Right lung (tissue), 10 donors: Measurements from ENCODE around the gene RNF145. TPM values are rescaled to one million over a fixed set of nuclear protein-coding genes. Genes with fewer than 3 reads are reported as not detected.
"Not testable (repeated sequence)": the region's sequence is repeated elsewhere in the genome, so short reads cannot be mapped to it uniquely, and the experiment has no call there.

Source experiments
- DNase-seq, 2 donors: peaks; one replicate each; pipeline ENCODE4 v3.0.0-alpha.2; 2013
- long read RNA-seq, 8 donors: transcript quantifications; one replicate each; lab custom pipeline, GENCODE V29; 2026
- polyA plus RNA-seq, 5 donors: library from polyadenylated mRNA; unstranded; fragments of 120-200 nt; gene quantifications; one replicate each; pipeline versions ENCODE4 v1.2.1 to v1.2.3, GENCODE V29; 2013; ENCODE audit warnings: inconsistent platforms in 1 of 5, low replicate concordance in 1 of 5; ENCODE audit not compliant: insufficient read length in 5 of 5, insufficient read depth in 1 of 5

The RNF145 gene, protein sequence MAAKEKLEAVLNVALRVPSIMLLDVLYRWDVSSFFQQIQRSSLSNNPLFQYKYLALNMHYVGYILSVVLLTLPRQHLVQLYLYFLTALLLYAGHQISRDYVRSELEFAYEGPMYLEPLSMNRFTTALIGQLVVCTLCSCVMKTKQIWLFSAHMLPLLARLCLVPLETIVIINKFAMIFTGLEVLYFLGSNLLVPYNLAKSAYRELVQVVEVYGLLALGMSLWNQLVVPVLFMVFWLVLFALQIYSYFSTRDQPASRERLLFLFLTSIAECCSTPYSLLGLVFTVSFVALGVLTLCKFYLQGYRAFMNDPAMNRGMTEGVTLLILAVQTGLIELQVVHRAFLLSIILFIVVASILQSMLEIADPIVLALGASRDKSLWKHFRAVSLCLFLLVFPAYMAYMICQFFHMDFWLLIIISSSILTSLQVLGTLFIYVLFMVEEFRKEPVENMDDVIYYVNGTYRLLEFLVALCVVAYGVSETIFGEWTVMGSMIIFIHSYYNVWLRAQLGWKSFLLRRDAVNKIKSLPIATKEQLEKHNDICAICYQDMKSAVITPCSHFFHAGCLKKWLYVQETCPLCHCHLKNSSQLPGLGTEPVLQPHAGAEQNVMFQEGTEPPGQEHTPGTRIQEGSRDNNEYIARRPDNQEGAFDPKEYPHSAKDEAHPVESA
- polyA plus RNA-seq, result 100 to 1,000 TPM; 107 to 171 (median 133) TPM
- long read RNA-seq, donor 1, transcript RNF145-202 (11 exons, 3,613 nt), result major isoform, 30 of 136 reads
- long read RNA-seq, donor 1, transcript RNF145-204 (2 exons, 1,940 nt), result minor isoform, 6 of 136 reads
- long read RNA-seq, donor 1, partial matches to known transcripts, result 79 of 136 reads
- long read RNA-seq, donor 1, other reads (novel, unspliced or antisense), result 19 of 136 reads
- long read RNA-seq, donor 2, transcript RNF145-202 (11 exons, 3,613 nt), result major isoform, 13 of 15 reads
- long read RNA-seq, donor 2, partial matches to known transcripts, result 0 of 15 reads
- long read RNA-seq, donor 2, other reads (novel, unspliced or antisense), result 0 of 15 reads
- long read RNA-seq, donor 3, transcript RNF145-202 (11 exons, 3,613 nt), result major isoform, 24 of 39 reads
- long read RNA-seq, donor 3, partial matches to known transcripts, result 13 of 39 reads
- long read RNA-seq, donor 3, other reads (novel, unspliced or antisense), result 0 of 39 reads
- long read RNA-seq, donor 4, transcript RNF145-204 (2 exons, 1,940 nt), result minor isoform, 6 of 15 reads
- long read RNA-seq, donor 4, transcript RNF145-202 (11 exons, 3,613 nt), result major isoform, 7 of 15 reads
- long read RNA-seq, donor 4, partial matches to known transcripts, result 0 of 15 reads
- long read RNA-seq, donor 4, other reads (novel, unspliced or antisense), result 0 of 15 reads
- long read RNA-seq, donor 5, transcript RNF145-202 (11 exons, 3,613 nt), result major isoform, 15 of 33 reads
- long read RNA-seq, donor 5, transcript RNF145-204 (2 exons, 1,940 nt), result minor isoform, 6 of 33 reads
- long read RNA-seq, donor 5, partial matches to known transcripts, result 12 of 33 reads
- long read RNA-seq, donor 5, other reads (novel, unspliced or antisense), result 0 of 33 reads
- long read RNA-seq, donor 6, transcript RNF145-204 (2 exons, 1,940 nt), result minor isoform, 11 of 43 reads
- long read RNA-seq, donor 6, transcript RNF145-202 (11 exons, 3,613 nt), result major isoform, 19 of 43 reads
- long read RNA-seq, donor 6, partial matches to known transcripts, result 10 of 43 reads
- long read RNA-seq, donor 6, other reads (novel, unspliced or antisense), result 0 of 43 reads
- long read RNA-seq, donor 7, transcript RNF145-204 (2 exons, 1,940 nt), result minor isoform, 7 of 29 reads
- long read RNA-seq, donor 7, transcript RNF145-202 (11 exons, 3,613 nt), result major isoform, 17 of 29 reads
- long read RNA-seq, donor 7, partial matches to known transcripts, result 5 of 29 reads
- long read RNA-seq, donor 7, other reads (novel, unspliced or antisense), result 0 of 29 reads
- long read RNA-seq, donor 8, transcript RNF145-202 (11 exons, 3,613 nt), result major isoform, 9 of 19 reads
- long read RNA-seq, donor 8, partial matches to known transcripts, result 9 of 19 reads
- long read RNA-seq, donor 8, other reads (novel, unspliced or antisense), result 0 of 19 reads

DNA sequence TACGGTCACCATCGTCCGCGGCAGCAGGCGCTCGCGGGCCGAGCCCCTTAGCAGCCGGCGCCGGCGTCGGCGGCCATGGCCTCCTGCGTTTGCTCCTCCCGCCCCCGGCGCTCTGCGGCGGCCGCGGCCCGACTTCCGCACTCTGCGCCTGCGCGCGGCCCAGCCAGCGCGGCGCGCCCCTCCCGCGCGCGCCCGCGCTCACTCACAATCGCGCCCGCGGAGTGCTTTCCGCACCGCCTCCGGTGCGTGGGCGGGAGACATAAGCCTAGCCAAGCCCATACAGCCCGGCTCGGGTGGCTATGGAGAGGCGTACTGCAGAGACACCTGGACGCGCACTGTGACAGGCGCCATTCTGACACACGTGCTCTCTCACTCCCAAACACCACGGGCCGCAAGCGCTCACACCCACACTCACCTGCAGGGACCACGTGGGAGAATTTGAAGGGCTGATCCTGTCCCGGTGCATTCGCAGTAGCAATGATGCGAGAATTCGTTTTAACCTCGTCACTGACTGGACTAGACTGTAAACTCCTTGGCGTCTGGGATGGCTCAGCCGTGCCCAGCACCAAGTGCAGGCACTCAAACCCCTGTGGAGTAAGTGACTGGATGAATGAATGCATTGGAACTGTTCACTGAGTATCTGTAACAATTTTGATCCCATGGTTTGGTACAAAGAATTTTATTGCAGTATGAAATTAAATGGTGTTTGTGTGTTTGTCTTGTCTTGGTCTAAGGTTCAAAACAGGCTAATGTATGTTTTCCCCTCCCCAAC, at the start of gene RNF145:
TSS of gene RNF145 (minus strand) at position 116 of the 772 bp plus-strand sequence. CDS start 5,936 bp downstream, outside the sequence.
- peak; percentile 75 to 84 for DNase-seq

DNA sequence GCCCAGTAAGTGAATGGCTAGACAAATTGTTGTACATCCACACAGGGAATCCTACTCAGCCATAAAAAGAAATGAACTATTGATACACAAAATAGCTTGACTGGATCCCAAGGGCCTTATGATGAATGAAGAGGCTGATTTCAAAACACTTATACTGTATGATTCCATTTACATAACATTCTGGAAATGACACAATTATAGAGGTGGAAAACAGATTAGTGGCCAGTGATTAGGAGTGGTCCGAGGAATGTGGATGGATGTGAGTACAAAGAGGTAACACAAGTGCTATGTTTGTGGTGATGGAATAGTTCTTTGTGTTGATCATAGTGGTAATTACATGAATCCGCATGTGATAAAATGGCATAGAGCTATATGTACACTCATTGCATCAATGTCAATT, 49.0 kb upstream of the RNF145 start:
- no peak for DNase-seq

DNA sequence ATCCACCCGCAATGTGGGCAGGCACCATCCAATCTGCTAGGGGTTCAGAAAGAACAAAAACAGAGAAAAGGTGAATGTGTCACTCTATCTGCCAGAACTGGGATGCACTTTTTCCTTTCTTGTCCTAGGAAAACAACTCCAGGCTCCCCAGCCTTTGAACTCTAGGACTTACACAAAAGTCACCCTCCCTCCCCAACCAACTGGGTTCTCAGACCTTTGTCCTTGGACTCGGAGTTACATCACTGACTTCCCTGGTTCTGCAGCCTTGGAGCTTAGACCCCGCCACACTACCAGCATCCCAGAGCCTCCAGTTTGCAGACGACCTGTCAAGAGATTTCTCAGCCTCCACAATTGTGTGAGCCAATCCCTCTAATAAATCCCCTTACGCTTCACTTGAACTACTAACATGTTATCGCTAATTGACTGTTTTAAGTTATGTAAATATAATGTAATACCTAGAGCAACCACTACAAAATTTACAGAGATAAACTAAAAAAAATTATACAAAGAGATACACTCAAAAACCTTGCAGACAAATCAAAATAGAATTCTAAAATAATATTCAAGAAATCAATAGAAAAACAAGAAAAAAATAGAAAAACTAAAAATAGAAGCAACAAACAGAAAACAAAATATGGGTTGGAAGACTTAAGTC, 48.4 kb upstream of the RNF145 start:
- no peak for DNase-seq

DNA sequence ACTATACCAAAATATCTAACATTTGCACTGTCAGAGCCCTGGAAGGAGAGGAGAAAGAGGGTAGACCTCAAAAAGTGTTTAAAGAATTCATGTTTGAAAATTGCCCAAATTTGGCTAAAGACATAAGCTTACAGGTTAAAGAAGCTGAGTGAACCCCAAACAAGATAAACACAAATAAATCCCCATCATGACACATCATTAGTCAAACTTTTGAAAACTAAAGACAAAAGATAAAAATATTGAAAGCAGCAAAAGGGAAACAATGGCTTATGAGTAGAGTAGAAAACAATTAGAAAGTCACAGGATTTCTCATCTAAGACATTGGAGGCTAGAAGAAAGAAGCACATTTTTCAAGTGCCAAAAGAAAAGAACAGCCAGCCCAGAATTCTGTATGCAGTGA, 47.7 kb upstream of the RNF145 start:
- DNase-seq, result no peak

DNA sequence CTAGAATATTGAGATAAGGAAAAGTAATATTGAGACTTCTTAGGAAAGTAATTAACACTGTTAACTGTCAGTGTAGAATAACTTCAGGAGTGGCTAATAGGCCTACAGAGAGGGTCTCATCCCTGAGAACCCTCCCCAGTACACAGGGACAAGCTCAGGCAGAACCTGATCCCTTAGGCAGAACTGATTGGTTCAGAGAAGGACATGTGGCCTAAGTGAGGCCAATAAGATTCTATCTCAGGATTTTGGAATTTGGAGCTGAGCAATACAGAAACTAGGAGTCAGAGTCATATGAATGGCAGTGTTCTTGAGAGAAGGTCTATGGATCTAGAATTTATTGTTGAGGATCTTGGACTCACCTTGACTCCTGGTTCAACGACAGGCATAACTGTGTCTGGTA, 42.8 kb upstream of the RNF145 start:
- DNase-seq, result no peak

DNA sequence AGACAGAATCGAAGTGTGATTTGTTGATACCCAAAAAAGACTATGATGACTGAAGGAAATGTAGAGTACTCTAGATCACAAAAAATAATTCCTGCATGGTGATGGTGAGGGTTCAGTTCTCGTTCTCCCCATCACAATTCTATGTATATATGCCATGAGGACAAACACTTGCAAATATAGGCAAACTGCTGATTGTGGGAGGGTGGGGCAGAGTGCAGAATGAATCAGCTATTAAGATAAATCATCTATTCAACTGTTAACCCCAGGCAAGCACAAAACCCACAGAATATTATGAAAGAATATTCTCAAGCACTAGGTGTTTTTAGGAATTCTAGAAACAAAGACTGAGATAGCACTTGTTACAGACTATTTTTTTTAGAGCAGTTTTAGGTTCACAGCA, 39.8 kb upstream of the RNF145 start:
- DNase-seq, result no peak

DNA sequence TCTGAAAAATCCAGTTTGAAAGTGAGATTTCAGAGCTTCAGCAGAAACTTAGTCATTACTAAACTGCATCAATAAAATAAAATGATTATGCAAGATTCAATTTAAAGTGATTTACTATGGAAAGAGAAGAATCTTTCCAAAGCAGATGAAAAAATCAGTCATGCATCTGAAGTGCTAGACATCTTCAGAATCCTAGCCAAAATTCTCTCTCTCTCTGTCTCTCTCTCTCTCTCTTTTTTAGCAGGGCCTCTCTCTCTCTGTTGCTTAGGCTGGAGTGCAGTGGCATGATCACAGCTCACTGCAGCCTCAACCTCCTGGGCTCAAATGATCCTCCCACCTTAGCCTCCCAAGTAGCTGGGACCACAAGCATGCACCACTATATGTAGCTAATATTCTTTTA, 35.5 kb upstream of the RNF145 start:
- no peak for DNase-seq

DNA sequence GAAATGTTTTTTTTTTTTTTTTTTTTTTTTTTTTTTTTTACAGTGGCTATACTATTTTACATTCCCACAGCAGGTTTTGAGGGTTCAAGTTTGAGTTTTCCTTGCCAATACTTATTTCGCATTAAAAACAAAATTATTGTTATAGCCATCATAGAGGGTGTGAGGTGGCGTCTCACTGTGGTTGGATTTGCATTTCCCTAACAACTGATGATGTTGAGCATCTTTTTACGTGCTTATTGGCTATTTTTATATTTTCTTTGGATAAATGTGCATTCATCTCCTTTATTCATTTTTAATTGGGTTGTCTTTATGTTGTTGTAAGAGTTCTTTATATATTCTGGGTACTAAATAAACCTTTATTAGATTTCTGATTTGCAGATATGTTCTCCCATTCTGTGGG, 34.8 kb upstream of the RNF145 start:
- DNase-seq, result no peak

DNA sequence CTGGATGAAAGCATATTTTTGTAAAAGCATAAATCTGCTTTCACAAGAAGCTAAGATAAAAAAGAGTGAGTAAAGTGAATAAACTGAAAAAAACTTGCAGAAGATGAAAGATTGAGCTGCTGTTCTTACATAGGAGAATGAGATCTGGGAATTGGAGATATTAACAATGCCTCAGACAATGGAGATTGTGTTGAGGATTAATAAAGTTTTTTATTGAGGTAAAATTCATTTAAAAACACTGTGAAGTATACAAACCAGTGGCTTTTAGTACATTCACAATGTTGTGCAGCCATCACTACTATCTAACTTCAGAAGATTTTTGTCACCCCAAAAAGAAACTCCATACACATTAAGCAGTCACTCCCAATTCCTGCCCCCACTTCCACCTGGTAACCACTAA, 34.0 kb upstream of the RNF145 start:
- DNase-seq, result no peak

DNA sequence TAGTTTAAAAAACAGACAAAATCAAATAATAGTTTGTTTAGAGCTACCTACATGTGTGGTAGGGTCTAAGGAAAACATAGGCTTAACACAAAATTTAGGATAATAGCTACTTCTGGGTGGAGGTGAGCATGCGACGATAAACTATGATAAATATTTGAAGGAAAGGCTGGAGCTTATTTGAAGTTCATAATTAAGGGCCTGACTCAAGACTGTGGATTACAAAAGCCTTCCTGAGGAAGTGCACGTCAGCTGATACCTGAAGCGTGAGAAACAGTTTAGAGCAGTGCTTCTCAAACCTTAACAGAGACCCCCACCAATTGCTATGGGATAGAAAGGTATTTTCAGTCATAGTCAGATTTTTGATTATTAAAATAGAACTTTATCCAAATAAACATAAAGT, 33.3 kb upstream of the RNF145 start:
- DNase-seq, result no peak

DNA sequence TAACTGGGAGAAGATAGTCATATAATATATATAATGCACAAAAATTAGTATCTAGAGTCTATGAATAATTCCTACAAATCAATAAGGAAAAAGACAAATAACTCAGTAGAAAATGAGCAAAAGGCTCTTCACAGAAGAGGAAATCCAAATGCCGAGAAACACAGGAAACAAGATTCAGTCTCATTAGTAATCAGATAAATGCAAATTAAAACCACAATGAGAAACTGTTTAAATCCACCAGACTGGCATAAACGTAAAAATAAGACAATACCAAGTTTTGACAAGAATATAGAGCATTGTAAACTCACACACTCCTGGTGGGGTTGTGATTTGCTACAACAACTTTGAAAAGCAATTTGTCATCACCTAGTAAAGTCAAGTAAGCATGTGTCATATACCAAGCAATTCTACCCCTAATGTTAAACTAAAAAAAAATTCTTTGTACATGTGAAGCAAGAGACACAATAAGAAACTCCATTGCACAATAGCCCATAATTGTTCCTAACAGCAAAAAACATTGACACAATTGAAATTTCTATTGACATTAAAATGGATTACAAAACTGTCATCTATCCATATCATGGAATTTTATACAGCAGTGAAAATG, 32.7 kb upstream of the RNF145 start:
- DNase-seq, result no peak

DNA sequence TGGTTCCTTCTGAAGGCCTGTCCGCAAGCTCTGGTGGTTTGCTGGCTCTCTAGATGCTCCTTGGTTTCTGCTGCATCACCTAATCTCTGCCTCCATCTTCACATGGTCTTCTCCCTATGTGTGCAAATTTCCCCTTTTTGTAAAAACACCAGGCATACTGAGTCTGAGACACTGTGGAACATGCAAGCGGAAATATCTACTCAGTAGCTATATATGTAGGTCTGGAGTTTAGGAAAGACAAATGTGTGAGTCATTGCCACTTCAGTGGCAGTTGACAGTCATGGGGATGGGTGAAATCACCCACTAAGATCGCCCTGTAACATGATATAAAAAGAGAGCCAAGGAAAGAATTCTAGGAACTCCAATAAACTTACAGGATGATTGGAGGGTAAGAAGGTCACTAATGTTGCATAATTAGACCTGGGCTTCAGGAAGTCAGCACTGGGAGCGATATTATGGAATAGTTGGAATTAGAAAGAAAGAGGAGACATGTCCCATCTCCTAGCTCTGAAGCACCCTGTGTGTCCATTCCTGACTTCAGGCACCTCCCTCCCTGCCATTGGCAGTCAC, 31.0 kb upstream of the RNF145 start:
- no peak for DNase-seq

DNA sequence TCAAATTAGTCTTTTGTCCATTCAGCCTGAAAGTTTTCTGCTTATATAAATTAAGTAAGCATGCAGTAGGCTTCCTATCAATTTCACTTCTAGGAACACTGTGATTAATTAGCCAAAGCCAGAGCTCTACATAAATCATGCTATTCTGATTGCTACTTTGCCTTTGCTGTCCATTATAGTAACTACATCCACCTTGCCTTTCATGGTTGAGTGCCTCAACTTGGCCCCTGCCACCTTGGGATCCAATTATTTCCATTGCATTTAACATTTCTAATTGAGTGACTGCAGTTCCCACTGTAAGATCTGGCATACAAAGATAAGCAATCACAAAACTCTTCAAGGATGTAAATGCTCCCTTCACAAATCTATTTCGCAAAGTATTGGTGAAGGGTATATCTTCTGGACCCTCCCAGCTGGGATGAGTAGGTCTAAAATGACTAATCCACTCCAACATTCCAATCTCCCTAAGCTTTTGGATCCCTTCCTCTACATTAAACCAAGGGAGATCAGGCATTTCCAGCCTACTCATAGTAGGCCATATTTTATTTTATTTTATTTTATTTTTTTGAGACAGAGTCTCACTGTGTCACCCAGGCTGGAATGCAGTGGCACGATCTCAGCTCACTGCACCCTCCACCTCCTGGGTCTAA, 26.6 kb upstream of the RNF145 start:
- DNase-seq, result not testable (repeated sequence)

DNA sequence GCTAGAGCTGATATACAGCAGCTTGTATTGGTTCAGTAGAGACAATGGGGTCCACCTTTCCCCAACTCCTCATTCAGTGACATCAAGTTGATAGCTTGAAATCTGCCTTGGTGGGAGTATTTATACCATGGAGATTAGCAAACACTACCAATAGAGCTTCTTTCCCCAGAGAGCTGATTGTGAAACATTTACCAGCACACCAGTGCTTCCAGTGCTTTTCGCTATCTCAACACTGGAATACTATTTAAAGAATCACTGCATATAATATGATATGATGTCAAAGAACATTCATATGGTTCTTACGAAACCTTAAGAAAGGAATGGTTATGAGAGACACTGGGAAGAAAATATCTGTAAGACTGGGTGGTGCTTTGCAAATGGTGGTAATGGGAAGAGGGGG, 21.8 kb upstream of the RNF145 start:
- DNase-seq, result no peak

DNA sequence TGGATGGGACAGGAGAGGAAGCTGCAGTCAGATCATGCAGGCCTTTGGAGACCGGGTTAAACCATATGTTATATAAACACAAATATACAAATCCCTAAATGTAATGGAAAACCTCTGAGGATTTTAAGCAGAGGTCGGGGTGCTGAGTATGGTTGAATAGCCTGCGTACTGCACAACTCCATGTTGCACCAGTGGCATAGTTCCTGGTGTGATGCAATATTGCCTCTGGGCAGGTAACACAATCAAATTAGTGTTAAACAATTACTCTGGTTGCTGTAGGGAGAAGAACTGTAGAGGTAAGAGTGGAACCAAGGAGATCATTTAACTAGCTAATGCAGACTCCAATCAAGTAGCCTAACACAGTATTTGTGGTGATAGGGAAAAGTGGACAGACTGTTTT, 21.3 kb upstream of the RNF145 start:
- no peak for DNase-seq

DNA sequence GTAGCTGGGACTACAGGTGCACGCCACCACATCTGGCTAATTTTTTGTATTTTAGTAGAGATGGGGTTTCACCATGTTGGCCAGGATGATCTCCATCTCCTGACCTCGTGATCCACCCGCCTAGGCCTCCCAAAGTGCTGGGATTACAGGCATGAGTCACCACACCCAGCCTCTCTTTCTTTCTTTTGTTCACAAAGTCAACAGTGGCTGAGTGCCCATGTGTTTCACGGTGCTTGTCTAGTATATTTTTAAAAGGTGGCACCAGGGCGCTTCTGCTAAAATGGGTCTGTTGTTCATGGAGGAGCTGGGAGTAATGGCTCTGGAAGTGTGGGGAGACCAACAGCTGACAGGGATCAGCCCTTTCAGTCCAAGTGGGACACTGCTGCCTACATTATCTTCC, 18.7 kb upstream of the RNF145 start:
- DNase-seq, result not testable (repeated sequence)

DNA sequence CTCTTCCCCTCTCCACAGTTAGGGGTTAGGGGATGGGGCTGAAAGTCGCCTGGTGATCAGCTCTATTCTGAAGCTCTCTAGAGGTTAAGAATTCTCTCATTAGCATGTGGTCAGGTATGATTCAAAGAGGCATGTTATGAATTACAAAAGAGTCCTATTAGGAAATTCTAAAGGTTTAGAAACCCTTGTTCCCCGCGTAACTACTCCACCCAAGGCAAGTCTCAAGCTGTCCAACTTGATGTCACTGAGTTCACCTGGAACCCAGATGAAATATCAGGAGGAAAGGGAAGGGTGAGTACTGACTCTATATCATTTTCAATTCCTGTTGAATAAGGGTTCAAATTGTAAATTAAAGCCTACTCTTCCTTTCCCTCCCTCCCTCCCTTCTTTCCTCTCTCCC, 18.1 kb upstream of the RNF145 start:
- no peak for DNase-seq

DNA sequence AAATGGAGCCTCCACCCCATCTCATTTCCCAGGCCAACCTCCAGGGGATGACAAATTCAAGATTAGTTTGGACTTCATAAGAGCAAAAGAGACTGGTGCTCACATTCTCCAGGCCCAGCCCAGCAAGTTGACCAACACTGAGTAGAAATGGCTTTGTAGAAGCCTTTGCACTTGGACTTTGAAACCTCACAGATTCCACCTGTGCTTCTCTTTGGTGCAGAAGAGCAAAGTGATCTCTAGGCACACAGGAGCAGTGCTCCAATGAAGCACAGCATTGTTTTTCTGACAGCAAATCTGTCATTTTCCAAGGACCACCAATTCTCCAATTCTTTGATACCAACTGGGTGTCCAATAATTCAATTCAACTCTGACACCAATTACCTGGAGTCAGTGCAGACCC, 17.1 kb upstream of the RNF145 start:
- DNase-seq, result no peak
